Measurements from ENCODE around the gene SLC15A1. TPM values are rescaled to one million over a fixed set of nuclear protein-coding genes. Genes with fewer than 3 reads are reported as not detected.
A peak's percentile ranks its signal among the peaks of the same experiment; 100 is the strongest.
"Not testable (repeated sequence)": the region's sequence is repeated elsewhere in the genome, so short reads cannot be mapped to it uniquely, and the experiment has no call there.

Gene SLC15A1
- total and polyA plus RNA-seq, 2 donors = 0.11 to 0.13 TPM

DNA sequence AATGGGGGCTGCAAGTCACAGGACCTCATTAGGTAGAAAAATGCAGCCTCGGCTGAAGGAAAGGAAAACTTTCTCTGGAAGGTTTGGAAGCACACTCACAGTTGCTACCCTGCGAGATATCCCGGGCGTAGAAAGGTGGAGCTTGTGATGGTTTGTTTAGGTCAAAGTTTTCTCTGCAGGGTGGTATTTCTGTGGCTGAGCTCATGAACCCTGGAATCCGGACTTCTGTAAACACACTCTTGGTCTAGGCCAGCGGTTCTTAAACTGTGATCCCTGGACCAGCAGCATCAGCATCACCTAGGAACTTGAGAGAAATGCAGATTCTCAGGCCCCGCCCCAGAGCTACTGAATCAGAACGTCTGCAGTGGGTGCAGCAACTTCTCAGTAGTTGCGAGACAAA lies 3.3 kb upstream of the SLC15A1 start:
- H3K4me3 ChIP-seq (ENCODE audit: low read depth, low read length) = no peak overlapping the region
- 77% methylated on average over 9 of the region's 9 CpGs for WGBS
- DNase-seq (ENCODE audit: extremely low spot score) = no peak
- no peaks in the 10 kb centered on the region for H3K36me3 ChIP-seq (ENCODE audit: insufficient read depth)
- H3K27ac ChIP-seq (ENCODE audit: low read depth) = no peak overlapping the region
- H3K4me1 ChIP-seq (ENCODE audit: insufficient read depth) = no peaks in the 10 kb centered on the region

DNA sequence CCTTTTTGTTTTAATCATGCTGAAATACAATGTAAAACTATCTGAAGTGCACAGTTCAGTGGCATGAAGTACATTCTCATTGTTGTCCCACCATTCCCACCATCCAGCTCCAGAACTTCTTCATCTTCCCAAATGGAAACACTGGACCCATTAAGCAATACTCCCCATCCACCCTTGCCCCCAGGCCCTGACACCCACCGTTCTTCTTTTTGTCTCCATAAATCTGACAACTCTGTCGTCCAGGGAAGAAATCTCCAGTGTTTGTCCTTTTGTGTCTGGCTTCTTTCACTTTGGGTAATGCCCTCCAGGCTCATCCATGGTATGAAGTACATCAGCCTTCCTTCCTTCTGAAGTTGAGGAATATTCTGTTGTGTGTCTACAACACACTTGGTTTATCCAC lies 2.6 kb upstream of the SLC15A1 start:
- DNase-seq (ENCODE audit: extremely low spot score) = no peak
- H3K4me1 ChIP-seq (ENCODE audit: insufficient read depth) = no peaks in the 10 kb centered on the region
- no peak overlapping the region for H3K4me3 ChIP-seq (ENCODE audit: low read depth, low read length)
- no peak overlapping the region for H3K27ac ChIP-seq (ENCODE audit: low read depth)
- no peaks in the 10 kb centered on the region for H3K36me3 ChIP-seq (ENCODE audit: insufficient read depth)
- WGBS = 58% methylated on average over 2 of the region's 2 CpGs

DNA sequence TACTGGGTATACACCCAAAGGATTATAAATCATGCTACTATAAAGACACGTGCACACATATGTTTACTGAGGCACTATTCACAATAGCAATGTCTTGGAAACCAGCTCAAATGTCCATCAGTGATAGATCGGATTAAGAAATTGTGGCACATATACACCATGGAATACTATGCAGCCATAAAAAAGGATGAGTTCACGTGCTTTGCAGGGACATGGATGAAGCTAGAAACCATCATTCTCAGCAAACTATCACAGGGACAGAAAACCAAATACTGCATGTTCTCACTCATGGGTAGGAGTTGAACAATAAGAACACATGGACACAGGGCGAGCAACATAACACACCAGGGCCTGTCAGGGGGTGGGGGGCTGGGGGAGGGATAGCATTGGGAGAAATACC lies 2.0 kb upstream of the SLC15A1 start:
- not testable (repeated sequence) for H3K4me3 ChIP-seq (ENCODE audit: low read depth, low read length); DNase-seq (ENCODE audit: extremely low spot score); H3K4me1 ChIP-seq (ENCODE audit: insufficient read depth); H3K27ac ChIP-seq (ENCODE audit: low read depth); H3K36me3 ChIP-seq (ENCODE audit: insufficient read depth)
- 95% methylated on average over 4 of the region's 4 CpGs for WGBS

DNA sequence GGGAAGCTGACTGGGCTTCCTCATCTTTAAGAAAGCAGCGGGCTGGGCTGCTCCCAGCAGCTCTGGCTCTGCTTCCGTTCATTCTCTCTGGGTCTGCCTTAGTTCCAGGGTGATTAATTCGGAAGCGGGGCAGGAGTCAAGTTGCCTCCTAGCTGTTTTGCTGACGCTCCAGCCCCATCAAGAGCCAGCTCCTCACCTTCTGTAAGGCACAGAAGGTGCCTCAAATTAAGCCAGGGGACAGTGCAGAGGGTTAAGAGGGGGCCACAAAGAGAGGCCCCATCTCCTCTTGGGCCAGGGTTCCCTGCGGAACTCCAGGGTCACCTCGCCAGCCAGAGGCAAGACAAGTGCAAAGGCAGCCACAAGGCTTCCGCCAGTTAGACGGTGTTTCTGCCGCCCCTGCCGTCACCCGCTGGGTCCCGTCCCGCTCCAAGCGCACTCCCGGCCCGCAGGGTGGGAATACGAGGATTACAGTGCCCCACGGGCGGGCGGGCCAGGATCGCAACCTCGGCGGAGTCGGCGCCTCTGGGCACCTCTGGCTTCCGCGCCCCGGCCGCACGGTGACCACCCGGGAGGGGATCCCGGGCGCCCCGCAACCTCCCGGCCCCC lies 508 bp downstream of the SLC15A1 start:
- no peak for DNase-seq (ENCODE audit: extremely low spot score)
- Histone ChIP-seq H3K4me1 (ENCODE audit: insufficient read depth) (no peaks in the 10 kb centered on the region), H3K27ac (ENCODE audit: low read depth) (no peak overlapping the region), H3K36me3 (ENCODE audit: insufficient read depth) (no peaks in the 10 kb centered on the region), H3K4me3 (ENCODE audit: low read depth, low read length) (peak overlapping the region; percentile 21)
- WGBS = 3% methylated on average over 36 of the region's 36 CpGs

DNA sequence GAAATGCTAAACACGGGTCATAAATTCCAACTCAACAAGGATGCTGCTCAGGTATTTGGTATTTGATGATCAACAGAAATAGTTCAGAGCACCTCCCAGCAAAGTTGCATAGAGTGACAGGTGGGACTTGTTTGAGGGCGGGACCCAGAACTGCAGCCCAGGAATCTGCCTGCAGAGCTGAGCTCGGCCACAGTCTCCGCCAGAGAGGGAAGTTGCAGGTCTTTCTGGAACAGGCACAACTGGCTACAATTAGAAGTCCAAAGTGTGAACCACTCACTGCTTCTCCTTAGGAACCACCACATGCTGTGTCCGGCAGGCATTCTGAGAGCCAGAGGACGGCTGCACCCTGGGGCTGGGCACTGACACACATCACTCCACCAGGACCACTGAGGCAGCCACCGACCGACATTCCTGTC lies 1.1 kb downstream of the SLC15A1 start:
- no peak for DNase-seq (ENCODE audit: extremely low spot score)
- 45% methylated on average over 8 of the region's 8 CpGs for WGBS
- Histone ChIP-seq H3K4me1 (ENCODE audit: insufficient read depth) (no peaks in the 10 kb centered on the region), H3K27ac (ENCODE audit: low read depth) (no peak overlapping the region), H3K36me3 (ENCODE audit: insufficient read depth) (no peaks in the 10 kb centered on the region), H3K4me3 (ENCODE audit: low read depth, low read length) (no peak overlapping the region)

DNA sequence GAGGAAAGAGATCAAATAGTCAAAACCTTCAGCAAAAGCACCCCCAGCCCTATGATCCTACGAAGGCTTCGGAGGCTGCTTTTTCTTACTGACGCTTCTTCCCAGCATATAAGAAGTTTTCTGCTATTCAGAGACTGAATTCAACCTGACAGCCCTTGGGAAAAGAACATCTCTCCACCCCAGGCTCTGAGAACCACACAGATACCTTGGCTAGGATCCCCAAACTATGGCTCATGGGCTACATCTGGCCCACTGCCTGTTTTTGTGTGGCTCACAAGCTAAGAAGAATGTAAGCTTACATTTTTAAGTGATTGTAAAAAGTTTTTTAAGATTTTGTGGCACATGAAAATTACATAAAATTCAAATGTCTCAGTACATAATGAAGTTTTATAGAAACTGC lies 3.0 kb downstream of the SLC15A1 start:
- 58% methylated on average over 3 of the region's 3 CpGs for WGBS
- no peaks in the 10 kb centered on the region for H3K4me1 ChIP-seq (ENCODE audit: insufficient read depth)
- H3K27ac ChIP-seq (ENCODE audit: low read depth) = no peak overlapping the region
- no peak for DNase-seq (ENCODE audit: extremely low spot score)
- no peak overlapping the region for H3K4me3 ChIP-seq (ENCODE audit: low read depth, low read length)
- no peaks in the 10 kb centered on the region for H3K36me3 ChIP-seq (ENCODE audit: insufficient read depth)

DNA sequence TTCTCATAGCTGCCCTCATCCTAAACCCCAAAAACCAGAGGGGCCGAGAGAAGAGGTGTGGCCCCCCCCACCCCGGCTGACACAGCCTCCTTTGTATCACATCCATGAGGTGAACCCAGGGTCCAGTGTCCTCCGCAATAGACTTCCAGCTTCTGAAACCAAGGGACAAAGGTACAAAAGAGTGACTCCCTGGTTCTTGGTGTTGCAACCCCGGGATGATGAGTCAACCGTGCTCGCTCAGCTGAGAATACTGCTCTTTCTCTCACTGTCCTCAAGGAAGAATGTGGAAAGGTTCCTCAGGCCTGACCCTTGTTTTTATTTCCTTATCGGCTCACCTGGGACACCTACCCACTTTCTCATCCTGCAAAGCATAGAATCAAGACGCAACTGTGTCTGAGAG lies 5.5 kb downstream of the SLC15A1 start:
- 94% methylated on average over 8 of the region's 8 CpGs for WGBS
- no peaks in the 10 kb centered on the region for H3K4me1 ChIP-seq (ENCODE audit: insufficient read depth)
- no peak for DNase-seq (ENCODE audit: extremely low spot score)
- H3K27ac ChIP-seq (ENCODE audit: low read depth) = no peak overlapping the region
- H3K36me3 ChIP-seq (ENCODE audit: insufficient read depth) = no peaks in the 10 kb centered on the region
- H3K4me3 ChIP-seq (ENCODE audit: low read depth, low read length) = no peak overlapping the region

DNA sequence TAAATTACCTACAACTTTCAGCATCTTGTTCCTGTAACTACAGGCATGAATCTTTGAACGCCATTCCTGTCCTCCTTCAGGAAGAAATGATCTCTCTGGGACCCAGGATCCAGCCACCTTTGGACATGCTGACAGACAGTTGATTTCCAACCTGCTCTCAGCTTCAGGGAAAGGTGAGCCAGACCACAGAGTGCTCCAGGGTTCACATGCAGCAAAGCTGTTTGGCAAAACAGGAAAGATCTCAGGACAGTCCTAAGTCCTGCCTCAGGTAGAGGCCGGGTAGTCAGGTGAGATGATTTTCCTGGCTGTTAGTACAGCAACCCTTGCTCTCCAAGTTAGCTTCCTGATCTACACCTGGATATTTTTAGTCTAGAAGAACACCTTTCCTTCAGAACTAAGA lies 9.1 kb downstream of the SLC15A1 start:
- 88% methylated on average over 2 of the region's 2 CpGs for WGBS

DNA sequence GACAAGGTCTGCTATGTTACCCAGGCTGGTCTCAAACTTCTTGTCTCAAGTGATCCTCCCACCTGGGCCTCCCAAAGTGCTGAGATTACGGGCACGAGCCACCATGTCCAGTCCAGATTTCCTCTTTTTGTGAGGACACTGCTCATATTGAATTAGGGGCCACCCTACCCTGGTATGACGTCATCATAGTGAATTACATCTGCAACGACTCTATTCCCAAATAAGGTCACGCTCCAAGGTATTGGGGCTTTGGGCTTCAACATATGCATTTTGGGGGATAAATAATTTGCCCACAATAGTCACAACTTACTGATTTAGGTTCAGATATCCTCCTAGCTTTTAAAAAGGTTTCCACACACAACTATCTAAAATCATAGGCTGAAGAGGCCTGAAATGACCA lies 9.5 kb downstream of the SLC15A1 start:
- Histone ChIP-seq H3K36me3 (ENCODE audit: insufficient read depth) (no peaks in the 10 kb centered on the region), H3K4me1 (ENCODE audit: insufficient read depth) (no peaks in the 10 kb centered on the region), H3K4me3 (ENCODE audit: low read depth, low read length) (no peak overlapping the region), H3K27ac (ENCODE audit: low read depth) (no peak overlapping the region)
- WGBS = 91% methylated on average over 5 of the region's 5 CpGs
- DNase-seq (ENCODE audit: extremely low spot score) = no peak

More for the DNA sequence above, 9.1 kb downstream of the SLC15A1 start:
- no peak overlapping the region for H3K27ac ChIP-seq (ENCODE audit: low read depth)
- DNase-seq (ENCODE audit: extremely low spot score) = no peak
- no peaks in the 10 kb centered on the region for H3K36me3 ChIP-seq (ENCODE audit: insufficient read depth)
- no peaks in the 10 kb centered on the region for H3K4me1 ChIP-seq (ENCODE audit: insufficient read depth)
- no peak overlapping the region for H3K4me3 ChIP-seq (ENCODE audit: low read depth, low read length)

DNA sequence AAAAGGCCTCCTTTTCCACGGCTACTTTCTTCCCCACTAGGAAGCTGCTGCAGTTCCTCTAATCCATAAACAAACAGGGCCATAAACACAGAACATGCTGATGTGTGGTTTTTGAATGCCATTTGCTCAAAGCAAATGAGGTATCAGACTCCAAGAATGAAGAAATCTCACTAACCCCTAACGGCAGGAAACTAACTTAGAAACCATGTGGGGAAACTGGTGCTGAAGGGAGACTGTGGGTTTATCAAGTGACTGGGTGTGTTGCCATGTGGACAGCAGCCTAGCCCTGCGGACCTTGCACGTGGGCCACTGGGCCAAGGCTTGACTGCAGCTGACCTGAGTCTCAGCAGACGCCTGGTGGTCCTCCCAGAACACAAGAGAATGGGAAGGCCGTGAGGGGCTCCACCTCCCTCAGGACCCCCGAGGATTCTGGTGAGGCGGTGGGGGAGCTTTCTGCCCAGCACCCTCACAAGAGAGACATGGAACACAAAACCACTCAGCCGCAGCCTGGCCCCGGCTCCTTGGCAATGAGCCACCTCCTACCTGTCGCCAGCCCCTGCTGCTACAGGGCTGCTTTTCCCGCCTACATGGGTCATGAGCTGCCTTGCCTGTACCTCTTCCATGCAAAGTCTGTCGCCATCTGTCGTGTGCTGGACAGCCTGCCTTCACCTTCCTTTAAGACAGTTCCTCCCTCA lies 10.6 kb downstream of the SLC15A1 start:
- Histone ChIP-seq H3K36me3 (ENCODE audit: insufficient read depth) (no peaks in the 10 kb centered on the region), H3K4me3 (ENCODE audit: low read depth, low read length) (no peak overlapping the region), H3K4me1 (ENCODE audit: insufficient read depth) (no peaks in the 10 kb centered on the region), H3K27ac (ENCODE audit: low read depth) (no peak overlapping the region)
- DNase-seq (ENCODE audit: extremely low spot score) = no peak
- WGBS = 79% methylated on average over 14 of the region's 14 CpGs

DNA sequence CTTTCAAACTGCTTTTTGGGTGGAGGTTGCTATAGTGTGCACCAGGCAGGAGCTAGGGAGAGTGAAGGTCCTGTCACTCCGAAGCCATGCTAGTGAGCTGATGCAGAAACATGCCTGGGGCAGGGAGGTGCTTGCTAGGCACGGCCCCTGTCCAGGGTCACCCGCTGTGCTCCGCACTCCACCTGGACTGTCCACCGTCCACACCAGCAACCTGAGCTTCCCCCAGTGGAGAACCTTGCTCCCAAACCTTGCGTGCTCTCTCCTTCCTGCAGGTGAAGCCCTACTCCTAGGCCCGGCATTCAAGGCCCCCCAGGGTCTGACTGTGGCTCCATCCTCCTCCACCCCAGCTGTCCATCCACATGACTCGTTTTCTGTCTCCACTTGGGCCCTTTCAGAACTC lies 12.3 kb downstream of the SLC15A1 start:
- H3K4me3 ChIP-seq (ENCODE audit: low read depth, low read length) = no peak overlapping the region
- no peaks in the 10 kb centered on the region for H3K36me3 ChIP-seq (ENCODE audit: insufficient read depth)
- H3K27ac ChIP-seq (ENCODE audit: low read depth) = no peak overlapping the region
- H3K4me1 ChIP-seq (ENCODE audit: insufficient read depth) = no peaks in the 10 kb centered on the region
- DNase-seq (ENCODE audit: extremely low spot score) = no peak
- 92% methylated on average over 8 of the region's 8 CpGs for WGBS

DNA sequence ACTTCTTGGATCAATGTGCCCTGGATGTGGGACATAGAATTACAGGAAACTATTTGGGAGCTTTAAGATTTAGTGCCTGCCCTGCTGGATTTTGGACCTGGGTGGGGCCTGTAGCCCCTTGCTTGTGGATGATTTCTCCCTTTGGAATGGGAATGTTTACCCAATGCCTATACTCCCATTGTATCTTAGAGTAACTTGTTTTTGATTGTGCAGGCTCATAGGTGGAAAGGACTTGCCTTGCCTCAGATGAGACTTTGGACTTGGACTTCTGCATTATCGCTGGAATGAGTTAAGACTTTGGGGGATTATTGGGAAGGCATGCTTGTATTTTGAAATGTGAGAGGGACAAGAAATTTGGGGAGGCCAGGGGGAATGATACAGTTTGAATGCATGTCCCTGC lies 13.5 kb downstream of the SLC15A1 start:
- Histone ChIP-seq H3K4me1 (ENCODE audit: insufficient read depth) (no peaks in the 10 kb centered on the region), H3K36me3 (ENCODE audit: insufficient read depth) (no peaks in the 10 kb centered on the region), H3K27ac (ENCODE audit: low read depth) (no peak overlapping the region), H3K4me3 (ENCODE audit: low read depth, low read length) (no peak overlapping the region)
- no peak for DNase-seq (ENCODE audit: extremely low spot score)
- 100% methylated on average over 1 of the region's 1 CpG for WGBS

DNA sequence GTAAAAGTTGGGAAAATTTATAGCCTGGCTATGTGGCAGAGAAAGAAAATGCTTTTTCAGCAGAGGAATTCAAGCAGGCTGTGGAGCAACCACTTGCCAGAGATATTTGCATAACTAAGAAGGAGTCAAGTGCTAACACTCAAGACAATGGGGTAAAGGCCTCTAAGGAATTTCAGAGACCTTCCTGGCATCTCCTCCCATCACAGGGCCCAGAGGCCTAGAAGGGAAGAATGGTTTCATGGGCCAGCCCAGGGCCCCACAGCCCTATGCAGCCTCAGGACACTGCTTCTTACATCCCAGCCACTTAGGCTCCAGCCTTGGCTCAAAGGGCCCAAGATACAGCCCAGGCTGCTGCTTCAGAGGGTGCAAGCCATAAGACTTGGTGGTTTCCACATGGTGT lies 14.3 kb downstream of the SLC15A1 start:
- Histone ChIP-seq H3K4me1 (ENCODE audit: insufficient read depth) (no peaks in the 10 kb centered on the region), H3K36me3 (ENCODE audit: insufficient read depth) (no peaks in the 10 kb centered on the region), H3K27ac (ENCODE audit: low read depth) (no peak overlapping the region), H3K4me3 (ENCODE audit: low read depth, low read length) (no peak overlapping the region)
- no peak for DNase-seq (ENCODE audit: extremely low spot score)

DNA sequence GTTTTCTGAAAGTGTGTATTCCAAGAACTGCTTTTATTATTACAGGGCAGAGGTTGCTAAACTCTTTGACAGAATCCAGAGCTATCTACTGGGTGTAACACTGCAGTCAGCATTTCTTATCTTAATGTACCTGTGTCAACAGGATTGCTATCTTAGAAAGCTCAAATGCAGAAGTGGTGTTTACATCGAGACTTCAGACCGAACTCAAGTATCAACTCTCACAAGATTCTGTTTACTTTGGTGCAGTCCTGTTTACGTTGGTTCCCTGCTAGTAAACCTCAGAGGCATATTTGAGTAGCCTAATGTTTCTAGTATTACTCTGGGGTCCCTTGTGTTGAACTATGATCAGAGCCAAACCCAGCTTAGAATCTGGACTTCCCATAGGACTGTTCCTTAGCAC lies 20.5 kb downstream of the SLC15A1 start:
- no peak for DNase-seq (ENCODE audit: extremely low spot score)
- no peak overlapping the region for H3K27ac ChIP-seq (ENCODE audit: low read depth)
- no peak overlapping the region for H3K4me3 ChIP-seq (ENCODE audit: low read depth, low read length)
- 29% methylated on average over 3 of the region's 3 CpGs for WGBS
- H3K36me3 ChIP-seq (ENCODE audit: insufficient read depth) = no peaks in the 10 kb centered on the region
- H3K4me1 ChIP-seq (ENCODE audit: insufficient read depth) = no peaks in the 10 kb centered on the region

Measured in urinary bladder (tissue), 4 donors.